ENCODE results near the gene CD33.

Gene CD33

DNA sequence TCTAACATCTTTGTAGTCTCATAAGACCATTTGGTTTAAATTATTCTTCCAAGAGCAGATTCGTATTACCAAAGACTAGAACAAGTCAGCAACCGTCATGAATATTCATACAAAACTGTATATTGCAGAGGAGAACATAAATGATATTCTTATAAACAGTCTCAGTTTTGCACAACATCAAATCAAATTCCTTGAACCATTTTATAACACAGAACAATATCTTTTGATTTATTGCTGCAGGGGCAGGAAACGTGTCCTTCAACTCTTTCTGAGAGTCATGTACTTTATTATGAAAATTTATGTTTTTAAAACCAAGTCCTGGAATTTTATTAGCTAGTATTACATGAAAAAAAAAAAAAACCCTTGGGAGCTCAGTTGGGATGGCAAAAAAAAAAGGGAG lies 52.2 kb downstream of the CD33 start:
- no peak for TF ChIP-seq EZH2phosphoT487 (IDR thresholded peaks at IDR 0.05; ENCODE audit: borderline replicate concordance, low read length)
- TF ChIP-seq, protein P1, sequence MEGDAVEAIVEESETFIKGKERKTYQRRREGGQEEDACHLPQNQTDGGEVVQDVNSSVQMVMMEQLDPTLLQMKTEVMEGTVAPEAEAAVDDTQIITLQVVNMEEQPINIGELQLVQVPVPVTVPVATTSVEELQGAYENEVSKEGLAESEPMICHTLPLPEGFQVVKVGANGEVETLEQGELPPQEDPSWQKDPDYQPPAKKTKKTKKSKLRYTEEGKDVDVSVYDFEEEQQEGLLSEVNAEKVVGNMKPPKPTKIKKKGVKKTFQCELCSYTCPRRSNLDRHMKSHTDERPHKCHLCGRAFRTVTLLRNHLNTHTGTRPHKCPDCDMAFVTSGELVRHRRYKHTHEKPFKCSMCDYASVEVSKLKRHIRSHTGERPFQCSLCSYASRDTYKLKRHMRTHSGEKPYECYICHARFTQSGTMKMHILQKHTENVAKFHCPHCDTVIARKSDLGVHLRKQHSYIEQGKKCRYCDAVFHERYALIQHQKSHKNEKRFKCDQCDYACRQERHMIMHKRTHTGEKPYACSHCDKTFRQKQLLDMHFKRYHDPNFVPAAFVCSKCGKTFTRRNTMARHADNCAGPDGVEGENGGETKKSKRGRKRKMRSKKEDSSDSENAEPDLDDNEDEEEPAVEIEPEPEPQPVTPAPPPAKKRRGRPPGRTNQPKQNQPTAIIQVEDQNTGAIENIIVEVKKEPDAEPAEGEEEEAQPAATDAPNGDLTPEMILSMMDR (IDR thresholded peaks at IDR 0.05; ENCODE audit: low read depth, low read length, poor library complexity, severe bottlenecking), result no peak
- H3K27ac ChIP-seq (ENCODE audit: low read depth, low read length), result no peak overlapping the region
- H3K9me2 ChIP-seq (replicated peaks; ENCODE audit: control insufficient read depth, low read length), result no peaks in the 10 kb centered on the region
- H3K4me2 ChIP-seq (ENCODE audit: low read length), result no peak overlapping the region
- no peaks in the 10 kb centered on the region for H3K79me2 ChIP-seq (ENCODE audit: control insufficient read depth, low read length)
- peaks cover 6% of the 10 kb centered on the region; the same call in 1 of the 2 replicates for H3K27me3 ChIP-seq (ENCODE audit: control insufficient read depth, low read length)
- H3K9me3 ChIP-seq (ENCODE audit: control insufficient read depth, insufficient read depth, low read length), result no peaks in the 10 kb centered on the region
- no peak overlapping the region for H3K4me3 ChIP-seq (ENCODE audit: low read length)
- no peaks in the 10 kb centered on the region for H4K20me1 ChIP-seq (ENCODE audit: control insufficient read depth, insufficient read depth, low read depth, low read length)
- H3F3A ChIP-seq (ENCODE audit: control insufficient read depth, insufficient read depth), result no peaks in the 10 kb centered on the region
- no peaks in the 10 kb centered on the region for H3K36me3 ChIP-seq (ENCODE audit: control insufficient read depth, low read length)
- peaks cover 8% of the 10 kb centered on the region for H3K4me1 ChIP-seq (ENCODE audit: control insufficient read depth, low read length)

DNA sequence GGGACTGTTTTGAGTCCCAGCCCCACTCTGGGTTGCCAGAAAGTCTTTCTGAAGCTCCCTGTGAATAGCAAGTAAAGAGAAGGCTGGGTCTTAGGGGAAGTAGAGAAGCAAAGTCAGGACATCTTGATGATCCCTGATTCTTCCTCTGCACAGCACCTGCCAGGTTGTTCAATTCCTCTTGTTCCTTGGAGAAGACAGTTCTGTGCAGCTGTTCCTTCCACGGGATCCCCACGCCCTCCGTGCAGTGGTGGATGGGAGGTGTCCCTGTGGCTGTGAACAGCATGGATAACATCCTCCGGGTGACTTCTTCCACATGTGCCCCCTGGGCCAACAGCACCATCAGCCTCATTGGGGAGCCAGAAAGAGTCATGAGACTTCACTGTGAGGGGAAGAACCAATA lies 57.5 kb downstream of the CD33 start:
- no peaks in the 10 kb centered on the region for H3K79me2 ChIP-seq (ENCODE audit: control insufficient read depth, low read length)
- H3K4me1 ChIP-seq (ENCODE audit: control insufficient read depth, low read length), result no peaks in the 10 kb centered on the region
- no peaks in the 10 kb centered on the region for H3K9me3 ChIP-seq (ENCODE audit: control insufficient read depth, insufficient read depth, low read length)
- H3K27me3 ChIP-seq (ENCODE audit: control insufficient read depth, low read length), result peaks cover 8% of the 10 kb centered on the region; the same call in 1 of the 2 replicates
- no peak overlapping the region for H3K4me2 ChIP-seq (ENCODE audit: low read length)
- H3K4me3 ChIP-seq (ENCODE audit: low read length), result no peak overlapping the region
- H3K9me2 ChIP-seq (replicated peaks; ENCODE audit: control insufficient read depth, low read length), result no peaks in the 10 kb centered on the region
- H3K36me3 ChIP-seq (ENCODE audit: control insufficient read depth, low read length), result no peaks in the 10 kb centered on the region
- TF ChIP-seq, protein P1 (IDR thresholded peaks at IDR 0.05; ENCODE audit: low read depth, low read length, poor library complexity, severe bottlenecking), result no peak
- TF ChIP-seq EZH2phosphoT487 (IDR thresholded peaks at IDR 0.05; ENCODE audit: borderline replicate concordance, low read length), result no peak
- H3K27ac ChIP-seq (ENCODE audit: low read depth, low read length), result no peak overlapping the region
- no peaks in the 10 kb centered on the region for H4K20me1 ChIP-seq (ENCODE audit: control insufficient read depth, insufficient read depth, low read depth, low read length)
- H3F3A ChIP-seq (ENCODE audit: control insufficient read depth, insufficient read depth), result no peaks in the 10 kb centered on the region

DNA sequence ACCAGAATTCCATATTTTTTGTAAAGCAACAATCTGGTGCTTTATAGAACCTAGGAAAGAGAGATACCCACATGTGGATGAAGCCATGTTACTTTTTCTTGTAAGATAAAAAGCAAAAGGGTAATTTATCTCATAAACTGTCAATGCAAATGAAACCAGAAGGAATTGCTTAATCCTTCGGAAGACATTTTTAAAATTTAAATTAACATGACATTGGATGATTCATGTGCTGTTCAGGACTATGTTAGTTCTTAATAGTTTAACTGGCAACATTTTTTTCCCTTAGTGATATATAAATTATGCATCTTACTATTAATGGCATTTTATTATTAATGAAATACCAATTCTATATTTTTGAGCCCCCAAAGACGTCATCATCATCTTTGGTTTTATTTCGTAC lies 60.8 kb downstream of the CD33 start:
- H4K20me1 ChIP-seq (ENCODE audit: control insufficient read depth, insufficient read depth, low read depth, low read length), result no peaks in the 10 kb centered on the region
- peaks cover 8% of the 10 kb centered on the region for H3K27me3 ChIP-seq (ENCODE audit: control insufficient read depth, low read length)
- H3K4me2 ChIP-seq (ENCODE audit: low read length), result no peak overlapping the region
- no peaks in the 10 kb centered on the region for H3K9me3 ChIP-seq (ENCODE audit: control insufficient read depth, insufficient read depth, low read length)
- H3F3A ChIP-seq (ENCODE audit: control insufficient read depth, insufficient read depth), result no peaks in the 10 kb centered on the region
- H3K4me1 ChIP-seq (ENCODE audit: control insufficient read depth, low read length), result no peaks in the 10 kb centered on the region
- no peaks in the 10 kb centered on the region for H3K79me2 ChIP-seq (ENCODE audit: control insufficient read depth, low read length)
- H3K9me2 ChIP-seq (replicated peaks; ENCODE audit: control insufficient read depth, low read length), result no peaks in the 10 kb centered on the region
- TF ChIP-seq, protein P1 (IDR thresholded peaks at IDR 0.05; ENCODE audit: low read depth, low read length, poor library complexity, severe bottlenecking), result no peak
- TF ChIP-seq EZH2phosphoT487 (IDR thresholded peaks at IDR 0.05; ENCODE audit: borderline replicate concordance, low read length), result no peak
- no peak overlapping the region for H3K4me3 ChIP-seq (ENCODE audit: low read length)
- no peaks in the 10 kb centered on the region for H3K36me3 ChIP-seq (ENCODE audit: control insufficient read depth, low read length)
- no peak overlapping the region for H3K27ac ChIP-seq (ENCODE audit: low read depth, low read length)
